Tibial nerve (tissue), 4 donors: Measurements from ENCODE around the gene SORCS2. TPM values are rescaled to one million over a fixed set of nuclear protein-coding genes. Genes with fewer than 3 reads are reported as not detected.

ENCODE experiments used
- DNase-seq, 2 donors: peaks; one replicate each; pipeline ENCODE4 v3.0.0-alpha.2; 2019; ENCODE audit warnings: low spot score in 2 of 2
- H3K27ac ChIP-seq, 4 donors: fragments of 200-600 bp; sonication (generic) in 3 of 4; one replicate each; pipeline ENCODE4 v1.5.1; 2017 to 2019; ENCODE audit warnings: mild to moderate bottlenecking in 1 of 4
- H3K27me3 ChIP-seq, 2 donors: fragments of 200-600 bp; sonication (generic) in 1 of 2; one replicate each; pipeline versions ENCODE4 v1.5.1 to v1.6.0; 2017 to 2019
- H3K36me3 ChIP-seq, 3 donors: fragments of 200-600 bp; sonication (generic); one replicate each; pipeline ENCODE4 v1.5.1; 2018 to 2019
- H3K4me1 ChIP-seq, 4 donors: fragments of 200-600 bp; sonication (generic) in 3 of 4; one replicate each; pipeline ENCODE4 v1.5.1; 2017 to 2019
- H3K4me3 ChIP-seq, 4 donors: fragments of 200-600 bp; sonication (generic) in 3 of 4; one replicate each; pipeline ENCODE4 v1.5.1; 2017 to 2019; ENCODE audit warnings: mild to moderate bottlenecking in 1 of 4, moderate library complexity in 1 of 4
- H3K9me3 ChIP-seq, 4 donors: fragments of 200-600 bp; sonication (generic) in 3 of 4; one replicate each; pipeline ENCODE4 v1.5.1; 2017 to 2019
- EP300 ChIP-seq, 2 donors: sonication (generic); formaldehyde crosslinking; IDR thresholded peaks; one replicate each; pipeline ENCODE4 v1.6.1; 2017; ENCODE audit warnings: antibody characterized with exemption in 2 of 2, mild to moderate bottlenecking in 1 of 2
- POLR2A ChIP-seq, 2 donors: fragments of 450-650 bp; IDR thresholded peaks; one replicate each; pipeline ENCODE4 v1.6.1; 2017; ENCODE audit warnings: antibody characterized with exemption in 2 of 2, mild to moderate bottlenecking in 2 of 2, moderate library complexity in 2 of 2
- WGBS, 2 donors: methylation state at CpG; one replicate each; pipeline ENCODE4 v1.1.5; 2018; 5-methylcytosine and 5-hydroxymethylcytosine counted together
- total RNA-seq, 4 donors: library from RNA; depleted of rRNA; stranded (reverse); fragments of >200 nt; gene quantifications; one replicate each; pipeline ENCODE4 v1.1.0, GENCODE V29; 2016
- TF ChIP-seq, protein P1 (sequence below), 5 experiments: fragments of 200-600 bp in 3 of 5; fragments of 450-650 bp in 2 of 5; sonication (generic) in 3 of 5; IDR thresholded peaks; one replicate each; pipeline ENCODE4 v1.5.1; 2016 to 2019; ENCODE audit warnings: antibody characterized with exemption in 5 of 5, mild to moderate bottlenecking in 3 of 5, moderate library complexity in 2 of 5

The SORCS2 gene
- total RNA-seq, 4 donors from 2014 or later = 15.6 to 48.9 (median 38.3) TPM

DNA sequence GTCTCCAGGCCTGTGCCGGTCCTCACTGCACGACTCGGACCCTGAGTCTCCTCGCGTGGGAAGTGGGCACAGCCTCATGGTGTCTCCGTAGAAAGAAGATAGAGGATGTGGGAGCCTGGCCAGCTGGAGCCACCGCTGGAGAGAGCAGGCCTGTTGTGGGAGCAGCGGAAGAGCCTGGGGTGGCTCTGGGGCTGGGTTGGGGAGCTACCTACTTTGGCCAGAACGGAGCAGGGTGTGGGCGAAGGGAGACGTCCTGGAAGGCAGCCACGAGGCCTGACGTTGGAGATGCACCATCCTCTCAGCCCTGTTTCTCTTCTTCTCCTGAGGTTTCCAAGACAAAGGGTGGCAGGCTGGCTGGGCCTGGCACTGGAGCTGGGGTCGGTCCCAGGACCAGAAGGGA, 93.8 kb downstream of the SORCS2 start:
- Histone ChIP-seq H3K4me1 (peaks cover 0 to 45% (median 0%) of the 10 kb centered on the region in 4 donors), H3K27ac (peak overlapping the region in 2 of 4 donors; percentile 60 to 65), H3K4me3 (no peak overlapping the region), H3K9me3 (no peaks in the 10 kb centered on the region), H3K36me3 (no peaks in the 10 kb centered on the region), H3K27me3 (no peaks in the 10 kb centered on the region)
- DNase-seq = no peak
- TF ChIP-seq POLR2A (IDR thresholded peaks at IDR 0.05) (no peak), EP300 (IDR thresholded peaks at IDR 0.05) (no peak)
- TF ChIP-seq, protein P1, sequence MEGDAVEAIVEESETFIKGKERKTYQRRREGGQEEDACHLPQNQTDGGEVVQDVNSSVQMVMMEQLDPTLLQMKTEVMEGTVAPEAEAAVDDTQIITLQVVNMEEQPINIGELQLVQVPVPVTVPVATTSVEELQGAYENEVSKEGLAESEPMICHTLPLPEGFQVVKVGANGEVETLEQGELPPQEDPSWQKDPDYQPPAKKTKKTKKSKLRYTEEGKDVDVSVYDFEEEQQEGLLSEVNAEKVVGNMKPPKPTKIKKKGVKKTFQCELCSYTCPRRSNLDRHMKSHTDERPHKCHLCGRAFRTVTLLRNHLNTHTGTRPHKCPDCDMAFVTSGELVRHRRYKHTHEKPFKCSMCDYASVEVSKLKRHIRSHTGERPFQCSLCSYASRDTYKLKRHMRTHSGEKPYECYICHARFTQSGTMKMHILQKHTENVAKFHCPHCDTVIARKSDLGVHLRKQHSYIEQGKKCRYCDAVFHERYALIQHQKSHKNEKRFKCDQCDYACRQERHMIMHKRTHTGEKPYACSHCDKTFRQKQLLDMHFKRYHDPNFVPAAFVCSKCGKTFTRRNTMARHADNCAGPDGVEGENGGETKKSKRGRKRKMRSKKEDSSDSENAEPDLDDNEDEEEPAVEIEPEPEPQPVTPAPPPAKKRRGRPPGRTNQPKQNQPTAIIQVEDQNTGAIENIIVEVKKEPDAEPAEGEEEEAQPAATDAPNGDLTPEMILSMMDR (IDR thresholded peaks at IDR 0.05) = no peak
- WGBS, 2 donors = 67% methylated on average over 14 of the region's 14 CpGs

DNA sequence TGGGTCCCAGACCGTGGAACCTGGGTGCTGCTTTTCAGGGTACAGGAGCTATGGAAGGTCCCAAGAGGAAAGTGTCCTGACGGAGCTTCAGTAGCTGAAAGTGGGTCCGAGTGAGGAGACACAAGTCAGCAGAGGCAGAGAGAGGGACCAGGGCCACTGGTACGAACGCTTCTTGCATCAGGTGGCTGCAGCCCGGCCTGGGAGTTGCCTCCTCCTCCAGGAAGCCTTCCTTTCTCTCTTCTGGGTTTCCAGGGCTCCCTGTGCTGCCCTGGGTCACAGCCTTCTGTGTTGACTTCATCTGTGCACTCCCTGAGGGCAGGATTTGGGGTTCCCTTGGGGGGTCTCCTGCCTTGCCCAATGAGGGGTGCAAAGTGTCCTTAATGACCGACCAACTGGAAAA, 94.5 kb downstream of the SORCS2 start:
- peaks cover 0 to 45% (median 0%) of the 10 kb centered on the region in 4 donors for H3K4me1 ChIP-seq
- TF ChIP-seq, protein P1 (IDR thresholded peaks at IDR 0.05) = no peak
- TF ChIP-seq POLR2A (IDR thresholded peaks at IDR 0.05) = no peak
- no peak for TF ChIP-seq EP300 (IDR thresholded peaks at IDR 0.05)
- H3K27ac ChIP-seq = peak overlapping the region in 3 of 4 donors; percentile 20 to 65 (median 32)
- no peak for DNase-seq
- H3K9me3 ChIP-seq = no peaks in the 10 kb centered on the region
- H3K36me3 ChIP-seq = no peaks in the 10 kb centered on the region
- H3K4me3 ChIP-seq = no peak overlapping the region
- 91 to 93% methylated on average over 7 of the region's 7 CpGs for WGBS, 2 donors
- no peaks in the 10 kb centered on the region for H3K27me3 ChIP-seq

DNA sequence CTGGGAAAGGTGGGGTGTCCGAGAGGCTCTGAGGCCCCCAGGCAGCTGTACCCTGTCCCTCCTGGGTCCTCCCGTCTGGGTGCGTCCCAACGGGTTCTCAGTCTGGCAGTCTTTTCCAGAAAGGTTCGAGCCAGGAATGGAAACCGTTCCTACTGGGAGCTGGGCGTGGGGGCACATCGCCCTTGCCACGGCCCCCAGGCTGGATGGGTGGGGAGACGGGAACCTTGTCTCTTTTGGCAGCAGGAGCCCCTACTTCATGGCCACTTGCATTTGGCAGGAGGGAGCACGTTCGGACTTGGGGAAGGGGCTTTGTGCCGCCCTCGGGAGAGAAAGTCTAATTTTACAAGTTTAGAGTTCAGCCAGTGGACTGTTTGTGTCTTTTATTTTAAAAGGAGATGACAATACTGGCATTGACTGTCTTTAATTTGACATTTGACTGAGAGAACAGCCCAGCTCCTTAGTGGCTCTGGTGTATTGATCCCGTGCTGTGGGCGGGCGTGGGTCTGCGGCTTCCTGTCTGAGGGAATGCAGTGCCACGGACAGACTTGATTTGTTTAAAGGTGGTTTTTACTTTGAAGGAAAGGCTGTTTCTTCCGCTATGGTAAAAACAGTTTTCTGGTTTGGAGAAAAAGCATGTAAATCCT, 95.1 kb downstream of the SORCS2 start:
- Histone ChIP-seq H3K4me3 (no peak overlapping the region), H3K36me3 (no peaks in the 10 kb centered on the region), H3K27me3 (no peaks in the 10 kb centered on the region), H3K9me3 (no peaks in the 10 kb centered on the region), H3K27ac (peak overlapping the region in 2 of 4 donors; percentile 32 to 41), H3K4me1 (peaks cover 0 to 45% (median 0%) of the 10 kb centered on the region in 4 donors)
- TF ChIP-seq, protein P1 (IDR thresholded peaks at IDR 0.05) = no peak
- TF ChIP-seq EP300 (IDR thresholded peaks at IDR 0.05) = no peak
- TF ChIP-seq POLR2A (IDR thresholded peaks at IDR 0.05) = no peak
- 57 to 61% methylated on average over 20 of the region's 20 CpGs for WGBS, 2 donors
- DNase-seq = no peak

DNA sequence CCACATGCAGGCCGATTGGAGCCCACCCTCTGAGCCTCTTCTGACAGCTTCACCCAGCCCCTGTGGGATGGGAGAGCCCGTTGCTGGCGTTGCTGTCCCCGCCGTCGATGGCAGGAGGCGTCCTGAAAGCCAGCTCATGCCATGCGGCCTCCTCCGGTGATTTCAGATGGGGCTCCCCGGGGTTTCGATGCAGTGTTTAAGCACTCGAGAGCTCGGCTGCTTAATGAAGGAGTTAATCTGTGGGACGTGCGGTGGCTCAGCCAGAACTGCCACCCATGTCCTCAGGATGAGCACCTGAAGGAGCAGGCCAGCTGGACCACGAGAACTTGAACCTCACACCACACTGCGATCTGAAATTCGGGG, 95.6 kb downstream of the SORCS2 start:
- 67 to 76% methylated on average over 15 to 18 of the region's 18 CpGs for WGBS, 2 donors
- Histone ChIP-seq H3K27ac (peak overlapping the region in 1 of 4 donors; percentile 41), H3K4me3 (no peak overlapping the region), H3K36me3 (no peaks in the 10 kb centered on the region), H3K9me3 (no peaks in the 10 kb centered on the region), H3K27me3 (no peaks in the 10 kb centered on the region), H3K4me1 (peaks cover 0 to 45% (median 0%) of the 10 kb centered on the region in 4 donors)
- TF ChIP-seq, protein P1 (IDR thresholded peaks at IDR 0.05) = no peak
- TF ChIP-seq POLR2A (IDR thresholded peaks at IDR 0.05) = no peak
- no peak for TF ChIP-seq EP300 (IDR thresholded peaks at IDR 0.05)
- DNase-seq = no peak

DNA sequence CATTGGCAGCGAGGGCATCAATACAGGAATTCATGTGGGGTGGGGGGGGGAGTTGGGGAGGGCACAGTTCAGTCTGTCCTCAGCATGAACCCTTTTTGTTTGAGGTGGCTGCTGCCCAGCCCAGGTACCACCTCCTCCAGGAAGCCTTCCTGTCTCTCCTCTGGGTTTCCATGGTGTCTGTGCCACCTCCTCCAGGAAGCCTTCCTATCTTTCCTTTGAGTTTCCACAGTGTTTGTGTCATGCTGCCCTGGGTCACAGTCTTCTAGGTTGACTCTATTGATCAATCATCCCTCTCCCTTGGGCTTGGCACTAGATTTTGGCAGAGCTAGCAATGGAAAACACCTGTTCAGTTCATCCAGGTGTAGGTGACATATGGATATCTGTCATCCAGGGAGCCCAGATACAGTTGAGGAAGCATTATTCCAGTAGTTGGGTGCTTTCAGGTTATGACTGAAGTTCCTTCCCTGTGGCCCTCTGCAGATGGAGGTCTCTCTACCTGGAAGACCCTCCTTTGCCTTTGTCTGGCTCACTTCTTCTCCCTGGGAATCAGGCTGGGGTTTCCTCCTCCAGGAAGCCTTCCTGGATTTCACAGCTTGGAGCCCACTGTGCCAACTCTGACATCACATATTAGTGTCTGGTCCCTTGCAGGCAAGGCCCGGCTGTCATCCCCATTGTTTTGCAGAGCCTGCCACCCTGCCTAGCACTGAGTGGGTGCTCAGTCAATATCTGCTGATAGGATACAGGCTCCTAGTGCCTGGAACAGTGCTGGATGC, 96.6 kb downstream of the SORCS2 start:
- no peak for TF ChIP-seq EP300 (IDR thresholded peaks at IDR 0.05)
- TF ChIP-seq, protein P1 (IDR thresholded peaks at IDR 0.05) = no peak
- no peak for TF ChIP-seq POLR2A (IDR thresholded peaks at IDR 0.05)
- WGBS, 2 donors = 91 to 96% methylated on average over 2 of the region's 2 CpGs

More for the DNA sequence above, 96.6 kb downstream of the SORCS2 start:
- Histone ChIP-seq H3K36me3 (no peaks in the 10 kb centered on the region), H3K27me3 (no peaks in the 10 kb centered on the region), H3K4me1 (peaks cover 0 to 45% (median 0%) of the 10 kb centered on the region in 4 donors), H3K9me3 (no peaks in the 10 kb centered on the region), H3K27ac (no peak overlapping the region), H3K4me3 (no peak overlapping the region)
- no peak for DNase-seq
